IMR-90 (cell line): Measurements from ENCODE around the gene NKAIN4. TPM values are rescaled to one million over a fixed set of nuclear protein-coding genes. Genes with fewer than 3 reads are reported as not detected.

Experiments used
- ATAC-seq: fragments of 200-7000 bp; cut with Tn5 transposase; 2 replicates; pipeline ENCODE4 v1.9.1; 2020; ENCODE audit warnings: low read depth, mild to moderate bottlenecking, moderate library complexity
- BruUV-seq: library from RNA; stranded (reverse); fragments of 400-500 nt; replicated peaks from 2 replicates; lab custom pipeline; 2021; lab: Mats Ljungman, UMichigan
- CTCF ChIA-PET: fragments of 300-600 bp; formaldehyde crosslinking; extraction: SDS; loops from one replicate; lab custom pipeline; 2021; ENCODE audit warnings: antibody characterized with exemption; lab: Yijun Ruan, JAX
- POLR2A ChIA-PET: fragments of 300-600 bp; sonication (Branson Sonifier 250); formaldehyde crosslinking; loops from one replicate; lab custom pipeline; 2022; ENCODE audit warnings: antibody characterized with exemption; ENCODE audit not compliant: unreplicated experiment; lab: Charles Lee
- DNase-seq: peaks from one replicate; pipeline ENCODE4 v3.0.0; 2013
- H2AFZ ChIP-seq: replicated peaks from 2 replicates; pipeline ENCODE3; 2013; ENCODE audit warnings: low read length, mild to moderate bottlenecking; ENCODE audit not compliant: poor library complexity
- H2AK5ac ChIP-seq: 2 replicates; pipeline ENCODE4 v1.6.1; 2013; ENCODE audit warnings: low read depth, low read length, inconsistent platforms
- H2AK9ac ChIP-seq: replicated peaks from 2 replicates; pipeline ENCODE3; 2013; ENCODE audit warnings: mild to moderate bottlenecking, low read depth, low read length, moderate library complexity; ENCODE audit not compliant: poor library complexity
- H2BK120ac ChIP-seq: 2 replicates; pipeline ENCODE4 v1.6.1; 2013; ENCODE audit warnings: low read depth, low read length, inconsistent platforms
- H2BK15ac ChIP-seq: 3 replicates; pipeline ENCODE4 v1.6.1; 2013; ENCODE audit warnings: low read depth, low read length, inconsistent platforms
- H2BK20ac ChIP-seq: 2 replicates; pipeline ENCODE4 v1.6.1; 2013; ENCODE audit warnings: low read depth, mild to moderate bottlenecking, inconsistent platforms, low read length, moderate library complexity
- H2BK5ac ChIP-seq: 2 replicates; pipeline ENCODE4 v1.6.1; 2013; ENCODE audit warnings: mild to moderate bottlenecking, low read depth, low read length, inconsistent platforms; ENCODE audit not compliant: poor library complexity, severe bottlenecking
- H3K14ac ChIP-seq: replicated peaks from 2 replicates; pipeline ENCODE4 v1.6.1; 2013; ENCODE audit warnings: low read depth, low read length, inconsistent platforms
- H3K18ac ChIP-seq: 2 replicates; pipeline ENCODE4 v1.6.1; 2013; ENCODE audit warnings: low read depth, low read length, control low read depth
- H3K23ac ChIP-seq: 2 replicates; pipeline ENCODE4 v1.6.1; 2013; ENCODE audit warnings: low read depth, low read length, inconsistent platforms
- H3K27ac ChIP-seq: 2 replicates; pipeline ENCODE4 v1.5.1; 2013; ENCODE audit warnings: mild to moderate bottlenecking, control low read depth, low read length; ENCODE audit not compliant: insufficient read depth
- H3K27me3 ChIP-seq: 2 replicates; pipeline ENCODE4 v1.6.1; 2013; ENCODE audit warnings: low read length; ENCODE audit not compliant: control insufficient read depth, insufficient read depth
- H3K36me3 ChIP-seq: 2 replicates; pipeline ENCODE4 v1.6.1; 2013; ENCODE audit warnings: low read length, mixed read lengths; ENCODE audit not compliant: control insufficient read depth, insufficient read depth
- H3K4ac ChIP-seq: 2 replicates; pipeline ENCODE4 v1.6.1; 2013; ENCODE audit warnings: low read depth, low read length, inconsistent platforms
- H3K4me1 ChIP-seq: 2 replicates; pipeline ENCODE4 v1.6.1; 2013; ENCODE audit warnings: low read length, mixed read lengths; ENCODE audit not compliant: control insufficient read depth, insufficient read depth
- H3K4me2 ChIP-seq: 2 replicates; pipeline ENCODE4 v1.6.1; 2013; ENCODE audit warnings: low read depth, mild to moderate bottlenecking, control low read depth, low read length, moderate library complexity
- H3K4me3 ChIP-seq: 2 replicates; pipeline ENCODE4 v1.5.1; 2013; ENCODE audit warnings: low read depth, mild to moderate bottlenecking, control low read depth, low read length, moderate library complexity; ENCODE audit not compliant: insufficient read depth
- H3K56ac ChIP-seq: 2 replicates; pipeline ENCODE4 v1.6.1; 2013; ENCODE audit warnings: low read length, inconsistent platforms; ENCODE audit not compliant: insufficient read depth; ENCODE audit errors: extremely low read depth
- H3K79me1 ChIP-seq, 2 experiments: 2 replicates each; pipeline ENCODE4 v1.6.1; 2013; ENCODE audit warnings: low read length in 2 of 2, inconsistent platforms in 1 of 2, low read depth in 1 of 2
- H3K9ac ChIP-seq: 2 replicates; pipeline ENCODE4 v1.6.1; 2013; ENCODE audit warnings: low read depth, low read length, control low read depth
- H3K9me1 ChIP-seq: 2 replicates; pipeline ENCODE4 v1.6.1; 2013; ENCODE audit warnings: low read length, inconsistent platforms; ENCODE audit not compliant: insufficient read depth
- H3K9me3 ChIP-seq: 2 replicates; pipeline ENCODE4 v1.6.1; 2013; ENCODE audit warnings: low read length; ENCODE audit not compliant: control insufficient read depth, insufficient read depth
- H4K20me1 ChIP-seq: 2 replicates; pipeline ENCODE4 v1.6.1; 2013; ENCODE audit warnings: low read length, inconsistent platforms; ENCODE audit not compliant: insufficient read depth
- H4K5ac ChIP-seq: 2 replicates; pipeline ENCODE4 v1.6.1; 2013; ENCODE audit warnings: mild to moderate bottlenecking, low read depth, low read length, control low read depth
- H4K8ac ChIP-seq, 2 experiments: 2 replicates each; pipeline ENCODE4 v1.6.1; 2013; ENCODE audit warnings: low read depth in 2 of 2, low read length in 2 of 2, control low read depth in 1 of 2, inconsistent platforms in 1 of 2
- H4K91ac ChIP-seq: 2 replicates; pipeline ENCODE4 v1.6.1; 2013; ENCODE audit warnings: low read depth, low read length, inconsistent platforms; ENCODE audit not compliant: insufficient read depth
- BHLHE40 ChIP-seq: fragments of 150-350 bp; IDR thresholded peaks from 2 replicates; pipeline ENCODE4 v1.6.1; 2016; ENCODE audit warnings: mild to moderate bottlenecking, low read depth, low read length
- CEBPB ChIP-seq: IDR thresholded peaks from 2 replicates; pipeline ENCODE4 v1.6.1; 2012; ENCODE audit warnings: low read depth, low read length, improper control_type of control experiment
- CHD1 ChIP-seq: IDR thresholded peaks from 2 replicates; pipeline ENCODE4 v1.6.1; 2012; ENCODE audit warnings: low read depth, low read length, improper control_type of control experiment
- FOS ChIP-seq: fragments of 150-350 bp; IDR thresholded peaks from 2 replicates; pipeline ENCODE4 v1.6.1; 2016; ENCODE audit warnings: low read depth, low read length
- MAFK ChIP-seq: IDR thresholded peaks from 2 replicates; pipeline ENCODE4 v1.6.1; 2012; ENCODE audit warnings: low read depth, low read length, improper control_type of control experiment
- MXI1 ChIP-seq: IDR thresholded peaks from 2 replicates; pipeline ENCODE4 v1.6.1; 2012; ENCODE audit warnings: low read depth, mild to moderate bottlenecking, low read length, moderate library complexity, borderline replicate concordance
- NFE2L2 ChIP-seq: fragments of 150-350 bp; IDR thresholded peaks from 2 replicates; pipeline ENCODE4 v1.6.1; 2016; ENCODE audit warnings: low read depth, mild to moderate bottlenecking, low read length
- POLR2A ChIP-seq: IDR thresholded peaks from 2 replicates; pipeline ENCODE4 v1.6.1; 2012; ENCODE audit warnings: mild to moderate bottlenecking, low read depth, low read length
- RAD21 ChIP-seq: IDR thresholded peaks from 2 replicates; pipeline ENCODE4 v1.6.1; 2012; ENCODE audit warnings: low read length, improper control_type of control experiment
- RCOR1 ChIP-seq: IDR thresholded peaks from 2 replicates; pipeline ENCODE4 v1.6.1; 2012; ENCODE audit warnings: mild to moderate bottlenecking, low read length, improper control_type of control experiment; ENCODE audit not compliant: insufficient replicate concordance
- SMC3 ChIP-seq: fragments of 150-350 bp; IDR thresholded peaks from 2 replicates; pipeline ENCODE4 v1.6.1; 2016; ENCODE audit warnings: low read depth, mild to moderate bottlenecking, antibody characterized with exemption, low read length, moderate library complexity
- WGBS, 2 experiments: methylation state at CpG; one replicate each; pipeline versions ENCODE4 v1.1.5 to v1.1.7; 2013; ENCODE audit warnings: missing lambda C conversion rate in 2 of 2; ENCODE audit not compliant: insufficient read length in 1 of 2; ENCODE audit errors: extremely low coverage in 2 of 2; 5-methylcytosine and 5-hydroxymethylcytosine counted together
- dilution Hi-C: fragments of 300-500 bp; cut with HindIII; formaldehyde crosslinking; loops from one replicate; pipeline ENCODE4 v1.14.3; 2018; ENCODE audit warnings: low sequenced_read_pairs; ENCODE audit not compliant: unreplicated experiment
- in situ Hi-C: fragments of 300-500 bp; cut with MboI; formaldehyde crosslinking; loops from 3 replicates; pipeline ENCODE4 v1.14.3; 2019; ENCODE audit warnings: low sequenced_read_pairs, inconsistent platforms, mixed read lengths
- intact Hi-C: fragments of 100-400 bp; cut with micrococcal nuclease; formaldehyde crosslinking; loops from 2 replicates; pipeline ENCODE4 v1.10.0; 2022
- polyA plus RNA-seq, 3 experiments: library from polyadenylated mRNA; depleted of rRNA; stranded (reverse); fragments of >200 nt; gene quantifications; 2 replicates each; pipeline ENCODE4 v1.2.3, GENCODE V29; 2012; ENCODE audit warnings: low replicate concordance in 1 of 3
- total RNA-seq: library from RNA; depleted of rRNA; stranded (reverse); fragments of >200 nt; gene quantifications from 2 replicates; pipeline ENCODE4 v1.2.3, GENCODE V29; 2012
- TF ChIP-seq, protein P1 (sequence below): fragments of 150-350 bp; IDR thresholded peaks from 2 replicates; pipeline ENCODE4 v1.6.1; 2016; ENCODE audit warnings: low read depth, mild to moderate bottlenecking, low read length, moderate library complexity, borderline replicate concordance
- TF ChIP-seq, protein P2 (sequence below): fragments of 150-350 bp; IDR thresholded peaks from 2 replicates; pipeline ENCODE4 v1.6.1; 2017; ENCODE audit warnings: mild to moderate bottlenecking, antibody characterized with exemption, low read length, low read depth
- TF ChIP-seq, protein P3 (sequence below): conservative IDR thresholded peaks from 2 replicates; pipeline ENCODE4 v1.5.1; 2012; ENCODE audit warnings: mild to moderate bottlenecking, low read depth, low read length, improper control_type of control experiment

The NKAIN4 gene
- total and polyA plus RNA-seq, 2 of the 4 experiments (the other 2 are of a cell fraction): not detected

DNA sequence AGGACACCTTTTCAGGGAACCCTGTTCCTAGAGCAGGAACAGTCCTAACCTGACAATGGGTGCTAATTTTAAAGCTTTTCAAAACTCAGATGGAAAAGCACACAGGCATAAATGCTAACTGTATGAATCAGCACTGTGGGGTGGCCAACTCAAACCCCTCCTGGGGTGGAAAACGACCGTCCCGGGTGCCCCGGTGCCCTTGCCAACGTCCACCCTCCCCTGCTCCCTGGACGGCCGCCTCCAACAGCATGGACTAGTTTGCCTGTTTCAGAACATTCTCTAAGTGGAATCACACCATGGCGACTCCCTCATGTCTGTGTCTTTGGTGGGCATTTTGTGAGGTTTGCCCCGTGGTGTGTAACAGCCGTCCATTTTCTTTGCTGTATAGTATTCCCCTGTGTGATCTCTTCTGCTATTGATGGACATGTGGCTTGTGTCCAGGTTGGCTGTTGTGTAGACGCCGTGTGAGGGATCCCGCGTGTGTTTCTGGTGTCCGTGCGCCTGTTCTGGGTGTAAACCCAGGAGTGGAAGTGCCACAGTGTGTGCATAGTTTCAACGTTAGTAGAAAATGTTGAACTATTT, 44.6 kb upstream of the NKAIN4 start:
- H3K9ac ChIP-seq: no peak overlapping the region
- H3K23ac ChIP-seq: no peak overlapping the region
- BruUV-seq: no TSS peak
- H3K4ac ChIP-seq: no peak overlapping the region
- H3K9me1 ChIP-seq: no peaks in the 10 kb centered on the region
- POLR2A ChIA-PET: no interaction called here
- intact Hi-C loops: no loop called here
- no peak overlapping the region for H4K91ac ChIP-seq
- H3K27ac ChIP-seq: no peak overlapping the region
- H3K56ac ChIP-seq: no peak overlapping the region
- no peak overlapping the region for H2AK5ac ChIP-seq
- no peak overlapping the region for H3K14ac ChIP-seq
- no peak overlapping the region for H3K18ac ChIP-seq
- no peaks in the 10 kb centered on the region for H3K4me1 ChIP-seq
- no peak overlapping the region for H2BK5ac ChIP-seq
- H3K27me3 ChIP-seq: peaks cover 42% of the 10 kb centered on the region
- no peak overlapping the region for H2AK9ac ChIP-seq
- no peak overlapping the region for H2BK20ac ChIP-seq
- DNase-seq (no peak), ATAC-seq (no peak)
- no peak overlapping the region for H3K4me3 ChIP-seq
- no peaks in the 10 kb centered on the region; the same call in none of the 2 replicates for H4K20me1 ChIP-seq
- H4K5ac ChIP-seq: no peak overlapping the region
- H3K4me2 ChIP-seq: no peak overlapping the region
- in situ Hi-C loops: no loop called here
- no peaks in the 10 kb centered on the region for H3K36me3 ChIP-seq
- peaks cover 2% of the 10 kb centered on the region; the same call in 1 of the 2 replicates for H3K9me3 ChIP-seq
- 94% methylated on average over 8 of the region's 17 CpGs; no CpG with 5 or more reads in 1 of the 2 experiments for WGBS, 2 experiments
- CTCF ChIA-PET: no interaction called here
- H2AFZ ChIP-seq: peak overlapping the region; percentile 21
- H2BK120ac ChIP-seq: no peak overlapping the region
- dilution Hi-C loops: no loop called here
- no peaks in the 10 kb centered on the region for H3K79me1 ChIP-seq
- TF ChIP-seq RAD21: no peak
- no peak for TF ChIP-seq NFE2L2
- TF ChIP-seq SMC3: no peak
- TF ChIP-seq BHLHE40: no peak
- TF ChIP-seq, protein P1, sequence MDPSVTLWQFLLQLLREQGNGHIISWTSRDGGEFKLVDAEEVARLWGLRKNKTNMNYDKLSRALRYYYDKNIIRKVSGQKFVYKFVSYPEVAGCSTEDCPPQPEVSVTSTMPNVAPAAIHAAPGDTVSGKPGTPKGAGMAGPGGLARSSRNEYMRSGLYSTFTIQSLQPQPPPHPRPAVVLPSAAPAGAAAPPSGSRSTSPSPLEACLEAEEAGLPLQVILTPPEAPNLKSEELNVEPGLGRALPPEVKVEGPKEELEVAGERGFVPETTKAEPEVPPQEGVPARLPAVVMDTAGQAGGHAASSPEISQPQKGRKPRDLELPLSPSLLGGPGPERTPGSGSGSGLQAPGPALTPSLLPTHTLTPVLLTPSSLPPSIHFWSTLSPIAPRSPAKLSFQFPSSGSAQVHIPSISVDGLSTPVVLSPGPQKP: no peak
- TF ChIP-seq, protein P2, sequence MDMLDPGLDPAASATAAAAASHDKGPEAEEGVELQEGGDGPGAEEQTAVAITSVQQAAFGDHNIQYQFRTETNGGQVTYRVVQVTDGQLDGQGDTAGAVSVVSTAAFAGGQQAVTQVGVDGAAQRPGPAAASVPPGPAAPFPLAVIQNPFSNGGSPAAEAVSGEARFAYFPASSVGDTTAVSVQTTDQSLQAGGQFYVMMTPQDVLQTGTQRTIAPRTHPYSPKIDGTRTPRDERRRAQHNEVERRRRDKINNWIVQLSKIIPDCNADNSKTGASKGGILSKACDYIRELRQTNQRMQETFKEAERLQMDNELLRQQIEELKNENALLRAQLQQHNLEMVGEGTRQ: no peak
- no peak for TF ChIP-seq RCOR1
- no peak for TF ChIP-seq CEBPB
- TF ChIP-seq MAFK: no peak
- no peak for TF ChIP-seq FOS
- no peak for TF ChIP-seq POLR2A
- no peak for TF ChIP-seq MXI1
- TF ChIP-seq CHD1: no peak
- TF ChIP-seq, protein P3, sequence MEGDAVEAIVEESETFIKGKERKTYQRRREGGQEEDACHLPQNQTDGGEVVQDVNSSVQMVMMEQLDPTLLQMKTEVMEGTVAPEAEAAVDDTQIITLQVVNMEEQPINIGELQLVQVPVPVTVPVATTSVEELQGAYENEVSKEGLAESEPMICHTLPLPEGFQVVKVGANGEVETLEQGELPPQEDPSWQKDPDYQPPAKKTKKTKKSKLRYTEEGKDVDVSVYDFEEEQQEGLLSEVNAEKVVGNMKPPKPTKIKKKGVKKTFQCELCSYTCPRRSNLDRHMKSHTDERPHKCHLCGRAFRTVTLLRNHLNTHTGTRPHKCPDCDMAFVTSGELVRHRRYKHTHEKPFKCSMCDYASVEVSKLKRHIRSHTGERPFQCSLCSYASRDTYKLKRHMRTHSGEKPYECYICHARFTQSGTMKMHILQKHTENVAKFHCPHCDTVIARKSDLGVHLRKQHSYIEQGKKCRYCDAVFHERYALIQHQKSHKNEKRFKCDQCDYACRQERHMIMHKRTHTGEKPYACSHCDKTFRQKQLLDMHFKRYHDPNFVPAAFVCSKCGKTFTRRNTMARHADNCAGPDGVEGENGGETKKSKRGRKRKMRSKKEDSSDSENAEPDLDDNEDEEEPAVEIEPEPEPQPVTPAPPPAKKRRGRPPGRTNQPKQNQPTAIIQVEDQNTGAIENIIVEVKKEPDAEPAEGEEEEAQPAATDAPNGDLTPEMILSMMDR: no peak
- H2BK15ac ChIP-seq: no peak overlapping the region
- H4K8ac ChIP-seq: no peak overlapping the region
